ENCODE results near the gene NUMB.

DNA sequence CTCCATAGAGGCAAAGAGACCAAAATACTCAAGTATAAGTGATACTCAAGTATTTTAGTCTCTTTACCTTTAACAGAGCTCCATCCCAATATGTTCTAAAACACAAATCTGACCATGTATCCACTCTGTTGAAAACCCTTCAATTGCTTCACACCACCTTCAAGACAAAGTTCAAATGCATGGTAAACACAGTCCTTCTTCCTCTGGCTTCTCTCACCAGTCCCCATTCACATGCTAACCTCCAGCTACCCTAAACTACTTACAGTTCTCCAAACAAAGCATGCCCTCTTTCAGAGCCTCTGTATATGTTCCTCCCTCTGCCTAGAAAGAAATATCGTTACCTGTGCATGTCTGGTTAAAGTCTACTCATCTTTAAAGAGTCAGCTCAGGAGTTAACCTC is 100.2 kb downstream of the NUMB start:
- TF ChIP-seq, protein P1, sequence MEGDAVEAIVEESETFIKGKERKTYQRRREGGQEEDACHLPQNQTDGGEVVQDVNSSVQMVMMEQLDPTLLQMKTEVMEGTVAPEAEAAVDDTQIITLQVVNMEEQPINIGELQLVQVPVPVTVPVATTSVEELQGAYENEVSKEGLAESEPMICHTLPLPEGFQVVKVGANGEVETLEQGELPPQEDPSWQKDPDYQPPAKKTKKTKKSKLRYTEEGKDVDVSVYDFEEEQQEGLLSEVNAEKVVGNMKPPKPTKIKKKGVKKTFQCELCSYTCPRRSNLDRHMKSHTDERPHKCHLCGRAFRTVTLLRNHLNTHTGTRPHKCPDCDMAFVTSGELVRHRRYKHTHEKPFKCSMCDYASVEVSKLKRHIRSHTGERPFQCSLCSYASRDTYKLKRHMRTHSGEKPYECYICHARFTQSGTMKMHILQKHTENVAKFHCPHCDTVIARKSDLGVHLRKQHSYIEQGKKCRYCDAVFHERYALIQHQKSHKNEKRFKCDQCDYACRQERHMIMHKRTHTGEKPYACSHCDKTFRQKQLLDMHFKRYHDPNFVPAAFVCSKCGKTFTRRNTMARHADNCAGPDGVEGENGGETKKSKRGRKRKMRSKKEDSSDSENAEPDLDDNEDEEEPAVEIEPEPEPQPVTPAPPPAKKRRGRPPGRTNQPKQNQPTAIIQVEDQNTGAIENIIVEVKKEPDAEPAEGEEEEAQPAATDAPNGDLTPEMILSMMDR (conservative IDR thresholded peaks at IDR 0.05; ENCODE audit: low read depth, low read length) = no peak
- no peak for TF ChIP-seq POLR2A (IDR thresholded peaks at IDR 0.05; ENCODE audit: low read depth, low read length)
- TF ChIP-seq SMC3 (IDR thresholded peaks at IDR 0.05; ENCODE audit: low read depth, low read length) = no peak
- TF ChIP-seq CEBPB (IDR thresholded peaks at IDR 0.05; ENCODE audit: low read depth, low read length) = no peak
- no peak for TF ChIP-seq NFE2L2 (IDR thresholded peaks at IDR 0.05; ENCODE audit: low read depth, low read length)
- TF ChIP-seq, protein P2, sequence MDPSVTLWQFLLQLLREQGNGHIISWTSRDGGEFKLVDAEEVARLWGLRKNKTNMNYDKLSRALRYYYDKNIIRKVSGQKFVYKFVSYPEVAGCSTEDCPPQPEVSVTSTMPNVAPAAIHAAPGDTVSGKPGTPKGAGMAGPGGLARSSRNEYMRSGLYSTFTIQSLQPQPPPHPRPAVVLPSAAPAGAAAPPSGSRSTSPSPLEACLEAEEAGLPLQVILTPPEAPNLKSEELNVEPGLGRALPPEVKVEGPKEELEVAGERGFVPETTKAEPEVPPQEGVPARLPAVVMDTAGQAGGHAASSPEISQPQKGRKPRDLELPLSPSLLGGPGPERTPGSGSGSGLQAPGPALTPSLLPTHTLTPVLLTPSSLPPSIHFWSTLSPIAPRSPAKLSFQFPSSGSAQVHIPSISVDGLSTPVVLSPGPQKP (IDR thresholded peaks at IDR 0.05; ENCODE audit: borderline replicate concordance, low read depth, low read length) = no peak

Data from IMR-90 (cell line).